ENCODE results near the gene ATP9B.

DNA sequence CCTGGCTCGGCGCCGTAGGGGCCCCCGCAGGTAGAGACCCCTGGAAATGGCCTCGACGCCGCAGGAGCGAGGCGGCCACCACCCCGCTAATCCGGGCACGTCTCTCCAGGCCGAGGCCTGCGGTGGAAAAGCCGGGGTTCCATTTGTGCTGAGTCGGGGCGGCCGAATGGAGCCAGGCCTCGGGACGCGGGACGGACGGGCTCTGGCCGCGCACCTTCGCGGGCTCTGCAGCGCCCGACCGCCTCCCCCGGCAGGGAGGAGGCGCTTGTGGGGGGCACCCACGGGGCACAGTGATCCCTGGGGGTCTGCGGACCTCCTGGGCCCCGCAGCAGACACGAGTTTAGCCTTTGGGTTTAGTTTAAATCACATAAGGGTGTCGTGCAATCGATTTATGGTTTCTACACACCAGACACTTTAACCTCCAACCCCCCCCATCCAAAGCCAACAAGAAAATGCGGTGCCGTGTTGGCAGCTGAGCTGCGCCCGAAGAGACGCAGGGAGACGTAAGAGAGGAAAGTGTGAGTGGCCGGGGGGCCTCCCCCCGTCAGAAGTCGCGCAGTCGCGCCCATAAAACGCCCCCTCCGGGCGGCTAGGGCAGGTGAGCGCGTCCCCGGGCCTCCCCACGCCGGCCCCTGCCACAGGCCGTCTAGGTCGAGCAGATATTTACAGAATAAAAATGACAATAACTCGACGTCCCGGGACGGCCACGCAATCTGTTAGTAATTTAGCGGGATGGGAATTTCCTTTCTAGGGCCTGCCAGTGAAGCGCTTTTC lies 325.5 kb downstream of the ATP9B start:
- TF ChIP-seq, protein P1, sequence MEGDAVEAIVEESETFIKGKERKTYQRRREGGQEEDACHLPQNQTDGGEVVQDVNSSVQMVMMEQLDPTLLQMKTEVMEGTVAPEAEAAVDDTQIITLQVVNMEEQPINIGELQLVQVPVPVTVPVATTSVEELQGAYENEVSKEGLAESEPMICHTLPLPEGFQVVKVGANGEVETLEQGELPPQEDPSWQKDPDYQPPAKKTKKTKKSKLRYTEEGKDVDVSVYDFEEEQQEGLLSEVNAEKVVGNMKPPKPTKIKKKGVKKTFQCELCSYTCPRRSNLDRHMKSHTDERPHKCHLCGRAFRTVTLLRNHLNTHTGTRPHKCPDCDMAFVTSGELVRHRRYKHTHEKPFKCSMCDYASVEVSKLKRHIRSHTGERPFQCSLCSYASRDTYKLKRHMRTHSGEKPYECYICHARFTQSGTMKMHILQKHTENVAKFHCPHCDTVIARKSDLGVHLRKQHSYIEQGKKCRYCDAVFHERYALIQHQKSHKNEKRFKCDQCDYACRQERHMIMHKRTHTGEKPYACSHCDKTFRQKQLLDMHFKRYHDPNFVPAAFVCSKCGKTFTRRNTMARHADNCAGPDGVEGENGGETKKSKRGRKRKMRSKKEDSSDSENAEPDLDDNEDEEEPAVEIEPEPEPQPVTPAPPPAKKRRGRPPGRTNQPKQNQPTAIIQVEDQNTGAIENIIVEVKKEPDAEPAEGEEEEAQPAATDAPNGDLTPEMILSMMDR (IDR thresholded peaks at IDR 0.05): no peak
- TF ChIP-seq POLR2A (IDR thresholded peaks at IDR 0.05): no peak
